H1 (cell line): ENCODE data around the gene GOLGA8R. TPM values are rescaled to one million over a fixed set of nuclear protein-coding genes. Genes with fewer than 3 reads are reported as not detected.
"Not testable (repeated sequence)": the region's sequence is repeated elsewhere in the genome, so short reads cannot be mapped to it uniquely, and the experiment has no call there.

ENCODE experiments used
- CTCF ChIA-PET: fragments of 300-600 bp; sonication (Branson Sonifier 250); formaldehyde crosslinking; loops from one replicate; lab custom pipeline; 2021; ENCODE audit not compliant: partially characterized antibody; lab: Charles Lee
- POLR2A ChIA-PET: fragments of 300-600 bp; sonication (Branson Sonifier 250); formaldehyde crosslinking; loops from one replicate; lab custom pipeline; 2021; ENCODE audit warnings: inconsistent platforms; ENCODE audit not compliant: partially characterized antibody; lab: Charles Lee
- DNase-seq, 2 experiments: peaks; one replicate each; pipeline versions ENCODE4 v3.0.0 to v3.0.0-alpha.2; 2010 to 2022; ENCODE audit warnings: low spot score in 2 of 2, low read depth in 1 of 2, mixed read lengths in 1 of 2
- FAIRE-seq: peaks from 2 replicates; lab custom pipeline; 2011; peaks lifted over from hg19 to GRCh38; lab: Jason Lieb, UNC
- H2AFZ ChIP-seq: 2 replicates; pipeline ENCODE4 v1.8.1; 2012; ENCODE audit warnings: low read length, inconsistent platforms
- H2AK5ac ChIP-seq: 2 replicates; pipeline ENCODE4 v1.6.1; 2013; ENCODE audit warnings: low read depth, low read length
- H2BK120ac ChIP-seq: replicated peaks from 2 replicates; pipeline ENCODE3; 2013; ENCODE audit warnings: low read depth, low read length, inconsistent platforms
- H2BK12ac ChIP-seq: 2 replicates; pipeline ENCODE4 v1.6.1; 2013; ENCODE audit warnings: low read depth, low read length
- H2BK15ac ChIP-seq: 2 replicates; pipeline ENCODE4 v1.6.1; 2013; ENCODE audit warnings: low read length
- H2BK20ac ChIP-seq: 2 replicates; pipeline ENCODE4 v1.6.1; 2013; ENCODE audit warnings: low read length
- H2BK5ac ChIP-seq: 2 replicates; pipeline ENCODE4 v1.6.1; 2013; ENCODE audit warnings: low read depth, low read length
- H3K14ac ChIP-seq: 2 replicates; pipeline ENCODE4 v1.6.1; 2013; ENCODE audit warnings: inconsistent platforms; ENCODE audit not compliant: insufficient read length
- H3K18ac ChIP-seq: 2 replicates; pipeline ENCODE4 v1.6.1; 2013; ENCODE audit warnings: low read length; ENCODE audit errors: extremely low read depth
- H3K23ac ChIP-seq: 2 replicates; pipeline ENCODE4 v1.6.1; 2013; ENCODE audit warnings: inconsistent platforms; ENCODE audit not compliant: insufficient read length
- H3K23me2 ChIP-seq: 2 replicates; pipeline ENCODE4 v1.6.1; 2013; ENCODE audit warnings: low read depth, low read length
- H3K27ac ChIP-seq: 2 replicates; pipeline ENCODE4 v1.6.1; 2011; ENCODE audit warnings: low read depth, low read length, inconsistent platforms
- H3K27me3 ChIP-seq, 4 experiments: replicated peaks in 1 of 4; 1 replicate in 1 of 4; 2 replicates in 3 of 4; pipeline versions ENCODE4 v1.6.1 to v1.8.1; 2011 to 2013; ENCODE audit warnings: low read length in 3 of 4, mild to moderate bottlenecking in 3 of 4, inconsistent platforms in 2 of 4, mixed read lengths in 2 of 4, moderate library complexity in 1 of 4; ENCODE audit not compliant: control insufficient read depth in 3 of 4, insufficient read depth in 3 of 4; ENCODE audit errors: extremely low read depth in 1 of 4
- H3K36me3 ChIP-seq, 4 experiments: 2 replicates each; pipeline versions ENCODE4 v1.6.1 to v1.8.1; 2011 to 2013; ENCODE audit warnings: mild to moderate bottlenecking in 4 of 4, low read length in 3 of 4, moderate library complexity in 2 of 4, control low read depth in 1 of 4, inconsistent platforms in 1 of 4; ENCODE audit not compliant: insufficient read depth in 4 of 4, control insufficient read depth in 2 of 4
- H3K4ac ChIP-seq: replicated peaks from 2 replicates; pipeline ENCODE3; 2013; ENCODE audit warnings: low read length, low read depth, mixed read lengths, inconsistent platforms; ENCODE audit not compliant: insufficient read length
- H3K4me1 ChIP-seq, 4 experiments: replicated peaks in 1 of 4; 1 replicate in 1 of 4; 2 replicates in 3 of 4; pipeline versions ENCODE4 v1.6.1 to v1.8.1; 2011 to 2013; ENCODE audit warnings: low read length in 3 of 4, inconsistent platforms in 2 of 4, mixed read lengths in 1 of 4; ENCODE audit not compliant: insufficient read depth in 4 of 4, control insufficient read depth in 3 of 4
- H3K4me2 ChIP-seq, 2 experiments: 2 replicates each; pipeline versions ENCODE4 v1.6.1 to v1.8.1; 2011 to 2013; ENCODE audit warnings: low read depth in 2 of 2, low read length in 2 of 2, control low read depth in 1 of 2, inconsistent platforms in 1 of 2, mild to moderate bottlenecking in 1 of 2; ENCODE audit not compliant: insufficient read depth in 1 of 2
- H3K4me3 ChIP-seq, 4 experiments: fragments of 200-600, 300-600 bp in 1 of 4; sonication (generic), shearing (Covaris generic), sonication (Bioruptor Twin) in 1 of 4; 2 replicates each; pipeline versions ENCODE4 v1.5.1 to v1.8.1; 2011 to 2016; ENCODE audit warnings: low read length in 4 of 4, low read depth in 3 of 4, control low read depth in 2 of 4, inconsistent platforms in 2 of 4, mild to moderate bottlenecking in 2 of 4, mixed read lengths in 1 of 4, moderate library complexity in 1 of 4; ENCODE audit not compliant: insufficient read depth in 2 of 4; ENCODE audit errors: extremely low read depth in 1 of 4
- H3K56ac ChIP-seq: replicated peaks from 2 replicates; pipeline ENCODE3; 2013; ENCODE audit warnings: low read depth, mild to moderate bottlenecking, mixed read lengths, low read length, inconsistent platforms; ENCODE audit not compliant: insufficient read length
- H3K79me1 ChIP-seq: 2 replicates; pipeline ENCODE4 v1.6.1; 2013; ENCODE audit warnings: low read depth, low read length, control low read depth
- H3K79me2 ChIP-seq, 2 experiments: 2 replicates each; pipeline versions ENCODE4 v1.6.1 to v1.8.1; 2012 to 2013; ENCODE audit warnings: low read length in 2 of 2, mild to moderate bottlenecking in 2 of 2, inconsistent platforms in 1 of 2; ENCODE audit not compliant: insufficient read depth in 2 of 2, control insufficient read depth in 1 of 2
- H3K9ac ChIP-seq, 4 experiments: replicated peaks in 1 of 4; 1 replicate in 1 of 4; 2 replicates in 3 of 4; pipeline versions ENCODE4 v1.6.1 to v1.8.1; 2011 to 2013; ENCODE audit warnings: low read depth in 3 of 4, low read length in 3 of 4, control low read depth in 2 of 4, mild to moderate bottlenecking in 2 of 4, moderate library complexity in 2 of 4, inconsistent platforms in 1 of 4; ENCODE audit errors: extremely low read depth in 1 of 4
- H3K9me3 ChIP-seq, 2 experiments: 2 replicates each; pipeline versions ENCODE4 v1.6.1 to v1.8.1; 2012 to 2013; ENCODE audit warnings: mild to moderate bottlenecking in 2 of 2, moderate library complexity in 2 of 2, control low read depth in 1 of 2, inconsistent platforms in 1 of 2, low read depth in 1 of 2, low read length in 1 of 2, mixed read lengths in 1 of 2; ENCODE audit not compliant: insufficient read depth in 2 of 2
- H4K20me1 ChIP-seq, 2 experiments: replicated peaks in 1 of 2; 2 replicates each; pipeline versions ENCODE3 to v1.8.1; 2011 to 2013; ENCODE audit warnings: inconsistent platforms in 2 of 2, low read length in 2 of 2, mild to moderate bottlenecking in 1 of 2; ENCODE audit not compliant: insufficient read depth in 2 of 2, control insufficient read depth in 1 of 2
- H4K5ac ChIP-seq: 2 replicates; pipeline ENCODE4 v1.6.1; 2013; ENCODE audit warnings: low read length, low read depth, mixed read lengths, inconsistent platforms; ENCODE audit not compliant: insufficient read length
- H4K8ac ChIP-seq: 2 replicates; pipeline ENCODE4 v1.8.0; 2013; ENCODE audit warnings: mild to moderate bottlenecking, moderate library complexity, low read length, inconsistent platforms; ENCODE audit not compliant: insufficient read depth; ENCODE audit errors: extremely low read depth
- H4K91ac ChIP-seq: replicated peaks from 2 replicates; pipeline ENCODE3; 2013; ENCODE audit warnings: low read length, mixed read lengths, inconsistent platforms; ENCODE audit not compliant: insufficient read length
- WGBS, 2 experiments: shearing (Covaris generic) in 1 of 2; methylation state at CpG; one replicate each; pipeline versions ENCODE4 v1.1.6 to v1.1.7; 2013 to 2015; ENCODE audit warnings: low lambda C conversion rate in 2 of 2, mixed read lengths in 2 of 2, inconsistent platforms in 1 of 2, low coverage in 1 of 2, missing lambda C conversion rate in 1 of 2; ENCODE audit not compliant: insufficient replicate concordance in 2 of 2, insufficient coverage in 1 of 2, insufficient read length in 1 of 2; ENCODE audit errors: extremely low coverage in 1 of 2, missing lambda C conversion rate in 1 of 2; 5-methylcytosine and 5-hydroxymethylcytosine counted together
- polyA plus RNA-seq, 7 experiments: library from polyadenylated mRNA; depleted of rRNA in 3 of 7; stranded (reverse) in 5 of 7; unstranded in 2 of 7; fragments of >200 nt in 5 of 7; fragments of 200-250 nt in 2 of 7; gene quantifications; 1 replicate in 5 of 7; 2 replicates in 1 of 7; 4 replicates in 1 of 7; pipeline versions ENCODE4 v1.2.1 to v1.2.3, GENCODE V29; 2011 to 2013; ENCODE audit warnings: missing spikeins in 2 of 7, mixed read lengths in 2 of 7
- total RNA-seq: library from RNA; stranded (reverse); fragmentation: NEBNext Ultra II Directional; extraction: Animal tissue kit (Norgen Biotek cat#: 25700); gene quantifications from 2 replicates; pipeline ENCODE4 v1.2.1, GENCODE V29; 2021

GOLGA8R gene
- total and polyA plus RNA-seq, 2 of the 8 experiments (the other 6 are each of a cell fraction or from before 2014, with no cell fraction given), result 0.03 to 0.34 TPM

DNA sequence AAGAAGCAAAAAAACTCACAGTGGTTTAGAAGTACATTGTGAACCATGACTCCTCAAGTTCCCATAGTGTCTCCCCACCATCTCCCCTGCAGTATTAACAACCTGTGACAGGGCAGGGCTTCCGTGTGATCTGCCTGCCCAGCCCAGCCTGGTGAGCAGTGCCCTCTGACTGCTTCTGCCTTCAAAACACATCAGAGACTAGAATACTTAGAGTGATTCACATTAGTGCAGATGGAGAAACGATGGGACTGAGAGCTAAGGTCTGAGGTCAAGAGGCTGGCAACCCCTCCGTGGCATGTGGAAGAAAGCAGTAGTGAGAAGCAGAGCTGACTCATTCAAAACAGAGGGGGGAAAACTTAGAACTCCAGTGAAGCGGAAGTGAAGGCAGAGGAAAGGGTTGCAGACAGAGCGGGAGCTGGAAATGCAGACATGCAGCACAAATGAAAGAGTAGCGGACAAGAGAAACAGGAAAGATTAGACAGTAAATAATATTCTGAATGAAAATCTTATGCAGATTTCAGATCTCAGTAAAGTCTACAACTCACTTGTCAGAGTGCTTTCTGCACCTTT, 27.7 kb downstream of the GOLGA8R start:
- H3K36me3 ChIP-seq, POLR2A ChIA-PET, H2BK20ac ChIP-seq: not testable (repeated sequence)

DNA sequence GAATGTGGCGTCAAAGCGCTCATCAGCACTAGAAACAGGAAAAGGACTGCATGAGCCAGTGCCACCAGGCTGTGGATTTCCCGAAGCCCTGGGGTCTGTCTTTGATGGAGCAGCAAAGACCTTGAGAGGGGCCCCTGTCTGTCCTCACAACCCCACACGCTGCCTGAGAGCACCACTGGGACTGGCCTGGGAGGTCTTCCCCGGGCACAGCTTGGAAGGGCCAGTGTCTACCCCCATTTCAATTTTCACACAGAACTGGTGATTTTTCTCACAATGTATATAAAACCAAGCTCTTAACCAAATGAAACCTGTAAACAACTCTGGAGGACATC, 37.0 kb downstream of the GOLGA8R start:
- H2AFZ ChIP-seq, H2BK12ac ChIP-seq, H4K8ac ChIP-seq, H3K9me3 ChIP-seq, H3K4me3 ChIP-seq, H3K9ac ChIP-seq, H3K56ac ChIP-seq, POLR2A ChIA-PET, H3K27ac ChIP-seq, H3K4me1 ChIP-seq, H2BK15ac ChIP-seq, H4K5ac ChIP-seq, H3K4ac ChIP-seq, H2BK120ac ChIP-seq, H3K14ac ChIP-seq, DNase-seq, H3K4me2 ChIP-seq, CTCF ChIA-PET, H3K18ac ChIP-seq, H3K23ac ChIP-seq, H3K27me3 ChIP-seq, H2AK5ac ChIP-seq, FAIRE-seq, H3K23me2 ChIP-seq, H3K79me1 ChIP-seq, H3K36me3 ChIP-seq, H4K20me1 ChIP-seq, H2BK5ac ChIP-seq, H2BK20ac ChIP-seq, H4K91ac ChIP-seq, H3K79me2 ChIP-seq: not testable (repeated sequence)
- WGBS, 2 experiments, result no CpG with 5 or more reads among the region's 5 CpGs

More for the DNA sequence above, 27.7 kb downstream of the GOLGA8R start:
- H4K8ac ChIP-seq, H3K18ac ChIP-seq, H3K14ac ChIP-seq, H4K5ac ChIP-seq, H3K27me3 ChIP-seq, H3K23ac ChIP-seq, H2BK5ac ChIP-seq, FAIRE-seq, H2BK120ac ChIP-seq, H3K4ac ChIP-seq, H3K9me3 ChIP-seq, H3K4me2 ChIP-seq, H2AK5ac ChIP-seq, H2AFZ ChIP-seq, H2BK12ac ChIP-seq, H3K56ac ChIP-seq, H4K20me1 ChIP-seq, H3K79me1 ChIP-seq, H3K4me3 ChIP-seq, CTCF ChIA-PET, DNase-seq, H3K27ac ChIP-seq, H2BK15ac ChIP-seq, H3K23me2 ChIP-seq, H3K9ac ChIP-seq, H3K79me2 ChIP-seq, H4K91ac ChIP-seq, H3K4me1 ChIP-seq: not testable (repeated sequence)
- no CpG with 5 or more reads among the region's 6 CpGs for WGBS, 2 experiments
